Testis (tissue), 3 donors: ENCODE data around the gene MSI2. TPM values are rescaled to one million over a fixed set of nuclear protein-coding genes. Genes with fewer than 3 reads are reported as not detected.

ENCODE experiments used
- DNase-seq: peaks from one replicate; pipeline ENCODE4 v3.0.0-alpha.2; 2019
- H3K27ac ChIP-seq, 2 donors: fragments of 200-600 bp; sonication (generic); one replicate each; pipeline ENCODE4 v1.5.1; 2019
- H3K27me3 ChIP-seq: fragments of 200-600 bp; sonication (generic); one replicate; pipeline ENCODE4 v1.5.1; 2019
- H3K36me3 ChIP-seq: fragments of 200-600 bp; sonication (generic); one replicate; pipeline ENCODE4 v1.5.1; 2017; ENCODE audit warnings: low read depth; ENCODE audit errors: missing control alignments
- H3K4me1 ChIP-seq: fragments of 200-600 bp; sonication (generic); one replicate; pipeline ENCODE4 v1.5.1; 2019
- H3K4me3 ChIP-seq, 2 donors: fragments of 200-600 bp; sonication (generic); one replicate each; pipeline ENCODE4 v1.5.1; 2017 to 2019
- H3K9me3 ChIP-seq: fragments of 200-600 bp; sonication (generic); one replicate; pipeline ENCODE4 v1.5.1; 2017
- CTCF ChIP-seq, 3 experiments: fragments of 450-650 bp in 2 of 3; fragments of 200-600 bp in 1 of 3; sonication (generic) in 1 of 3; IDR thresholded peaks; one replicate each; pipeline ENCODE4 v1.5.1; 2016 to 2019; ENCODE audit warnings: antibody characterized with exemption in 3 of 3, mild to moderate bottlenecking in 2 of 3, moderate library complexity in 1 of 3
- POLR2A ChIP-seq: fragments of 450-650 bp; IDR thresholded peaks from one replicate; pipeline ENCODE4 v1.6.1; 2017; ENCODE audit warnings: antibody characterized with exemption, mild to moderate bottlenecking, moderate library complexity
- WGBS, 2 donors: methylation state at CpG; one replicate each; pipeline ENCODE4 v1.1.5; 2018; 5-methylcytosine and 5-hydroxymethylcytosine counted together
- intact Hi-C: fragments of 100-400 bp; cut with DNase I; formaldehyde crosslinking; loops from one replicate; pipeline ENCODE4 v1.15.1; 2023; ENCODE audit warnings: low total_unique reads
- polyA plus RNA-seq: library from polyadenylated mRNA; stranded (reverse); fragments of 350-450 nt; fragmentation: Illumina TruSeq; extraction: RNeasy Lipid Tissue Mini Kit (QIAGEN cat#74804); gene quantifications from one replicate; pipeline ENCODE4 v1.2.3, GENCODE V29; 2014; ENCODE audit warnings: low read depth, low replicate concordance; ENCODE audit not compliant: insufficient read depth
- total RNA-seq, 2 donors: library from RNA; depleted of rRNA; stranded (reverse); fragments of >200 nt; gene quantifications; one replicate each; pipeline ENCODE4 v1.2.3, GENCODE V29; 2016

Gene MSI2
- total and polyA plus RNA-seq, 3 donors from 2014 or later = 46.5 to 106 (median 76.6) TPM

GRCh38 chr17:57704448-57704847, 448.1 kb downstream of the MSI2 start:
- Histone ChIP-seq H3K27ac (no peak overlapping the region), H3K27me3 (no peaks in the 10 kb centered on the region), H3K4me3 (no peak overlapping the region), H3K4me1 (peaks cover 4% of the 10 kb centered on the region), H3K9me3 (no peaks in the 10 kb centered on the region), H3K36me3 (no peaks in the 10 kb centered on the region)
- DNase-seq = no peak
- TF ChIP-seq POLR2A = no peak
- no peak for TF ChIP-seq CTCF (IDR thresholded peaks at IDR 0.05)
- intact Hi-C loops = no loop called here
- 94 to 100% methylated on average over 1 of the region's 1 CpG for WGBS, 2 donors

GRCh38 chr17:57705921-57706695, 449.8 kb downstream of the MSI2 start:
- no peak for TF ChIP-seq POLR2A
- TF ChIP-seq CTCF (IDR thresholded peaks at IDR 0.05) = no peak
- Histone ChIP-seq H3K9me3 (no peaks in the 10 kb centered on the region), H3K4me1 (peaks cover 4% of the 10 kb centered on the region), H3K27ac (no peak overlapping the region), H3K36me3 (no peaks in the 10 kb centered on the region), H3K27me3 (no peaks in the 10 kb centered on the region), H3K4me3 (no peak overlapping the region)
- WGBS, 2 donors = 72% methylated on average over 12 of the region's 12 CpGs
- peak; percentile 32 for DNase-seq
- intact Hi-C loops = no loop called here

GRCh38 chr17:57706761-57707160, 450.4 kb downstream of the MSI2 start:
- Histone ChIP-seq H3K4me1 (peaks cover 4% of the 10 kb centered on the region), H3K36me3 (no peaks in the 10 kb centered on the region), H3K27me3 (no peaks in the 10 kb centered on the region), H3K4me3 (no peak overlapping the region), H3K9me3 (no peaks in the 10 kb centered on the region), H3K27ac (no peak overlapping the region)
- DNase-seq = no peak
- WGBS, 2 donors = 89 to 90% methylated on average over 9 of the region's 9 CpGs
- TF ChIP-seq CTCF (IDR thresholded peaks at IDR 0.05) (no peak), POLR2A (no peak)
- intact Hi-C loops = no loop called here

GRCh38 chr17:57707892-57708291, 451.6 kb downstream of the MSI2 start:
- peak; percentile 25 for DNase-seq
- Histone ChIP-seq H3K27me3 (no peaks in the 10 kb centered on the region), H3K27ac (no peak overlapping the region), H3K36me3 (no peaks in the 10 kb centered on the region), H3K4me1 (peaks cover 4% of the 10 kb centered on the region), H3K9me3 (no peaks in the 10 kb centered on the region), H3K4me3 (no peak overlapping the region)
- intact Hi-C loops = no loop called here
- 34 to 47% methylated on average over 5 to 6 of the region's 6 CpGs for WGBS, 2 donors
- TF ChIP-seq POLR2A = no peak
- no peak for TF ChIP-seq CTCF (IDR thresholded peaks at IDR 0.05)

GRCh38 chr17:57708410-57708809, 452.1 kb downstream of the MSI2 start:
- no peak overlapping the region for H3K4me3 ChIP-seq
- TF ChIP-seq CTCF (IDR thresholded peaks at IDR 0.05) (no peak), POLR2A (no peak)
- H3K36me3 ChIP-seq = no peaks in the 10 kb centered on the region
- 63 to 78% methylated on average over 2 of the region's 2 CpGs for WGBS, 2 donors
- H3K9me3 ChIP-seq = no peaks in the 10 kb centered on the region
- H3K4me1 ChIP-seq = peaks cover 4% of the 10 kb centered on the region
- no peaks in the 10 kb centered on the region for H3K27me3 ChIP-seq
- intact Hi-C loops = no loop called here
- H3K27ac ChIP-seq = no peak overlapping the region
- no peak for DNase-seq
